Suppressor macrophage (primary cell): ENCODE data around the gene ANO4.

ENCODE experiments used
- DNase-seq, 4 experiments: peaks; one replicate each; pipeline ENCODE4 v3.0.0-alpha.2; 2020 to 2022
- total RNA-seq, 17 experiments: gene quantifications; one replicate each; lab custom pipeline; 2026; ENCODE audit warnings: mixed read lengths in 6 of 17, inconsistent platforms in 3 of 17; lab: John Stamatoyannopoulos, UW

ANO4 gene
- 0 to 3.9 (median 0) reads per million in 17 experiments for total RNA-seq

DNA sequence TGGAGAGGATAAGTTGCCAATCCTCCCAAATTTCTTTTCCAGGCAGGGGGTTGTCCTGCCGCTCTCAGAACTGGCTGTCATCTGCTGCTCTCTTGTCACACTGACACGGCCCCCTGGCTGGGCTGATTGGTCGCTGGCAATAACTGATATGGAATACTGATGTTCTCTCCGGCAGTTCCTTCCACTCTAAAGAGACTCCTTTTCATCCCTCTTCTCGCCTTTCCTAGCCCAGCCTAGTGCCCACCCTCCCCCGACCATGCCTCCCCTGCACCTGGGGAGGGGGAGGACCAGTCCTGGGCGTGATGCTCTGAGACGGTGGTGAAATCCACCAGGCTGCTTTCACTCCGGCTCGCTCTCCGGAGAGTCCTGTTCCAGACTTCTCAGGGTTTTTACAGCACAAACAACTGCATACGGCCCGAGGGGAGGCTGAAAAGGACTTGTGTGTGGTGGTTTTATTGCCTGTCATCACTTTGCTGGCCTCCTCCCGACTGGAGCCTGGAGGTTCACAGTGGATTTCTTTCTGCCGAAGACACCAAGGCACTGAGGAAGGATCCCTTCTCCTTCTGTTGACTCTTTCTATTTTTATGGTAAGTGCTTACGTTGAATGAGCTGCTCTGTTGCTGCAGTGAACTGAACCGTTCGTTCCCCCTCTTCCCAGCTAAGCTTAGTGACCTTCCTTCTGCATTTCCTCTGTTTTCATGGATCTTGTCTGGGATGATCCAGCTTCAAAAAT lies at the start of gene ANO4:
ANO4 (plus strand) TSS at position 336 of the 733 bp plus-strand sequence. CDS start 107,010 bp downstream, outside the sequence.
- no peak for DNase-seq

DNA sequence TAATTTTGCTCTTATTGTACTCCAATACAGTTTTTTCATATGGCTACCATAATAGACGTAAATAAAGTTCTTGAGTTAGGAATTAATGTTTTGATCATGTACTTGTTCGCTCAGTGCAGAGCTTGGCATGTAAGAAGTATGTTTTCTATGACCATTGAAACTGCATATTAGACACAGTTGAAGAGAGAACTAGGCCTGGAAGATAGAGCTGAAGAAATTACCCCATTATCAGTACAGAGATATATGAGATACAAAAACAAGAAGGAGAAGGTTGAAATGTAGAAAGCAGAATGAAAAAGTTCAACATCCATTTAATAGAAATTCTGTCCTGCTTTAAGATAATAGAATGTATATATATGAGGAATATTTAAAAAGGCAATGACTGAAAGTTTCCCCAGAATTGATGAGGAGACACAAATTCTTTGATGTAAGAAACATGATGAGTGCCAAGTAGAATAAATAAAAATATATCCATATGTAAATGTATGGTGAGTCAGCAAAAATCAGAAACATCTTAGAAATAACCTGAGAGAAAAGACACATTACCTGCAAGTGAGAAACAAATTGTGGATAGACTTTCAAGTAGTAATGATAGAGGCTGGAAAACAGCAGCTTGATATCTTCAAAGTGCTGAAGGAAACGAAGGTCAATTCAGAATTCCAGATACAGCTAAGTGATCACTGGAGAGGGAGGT lies 49.1 kb upstream of the ANO4 start:
- DNase-seq: no peak

DNA sequence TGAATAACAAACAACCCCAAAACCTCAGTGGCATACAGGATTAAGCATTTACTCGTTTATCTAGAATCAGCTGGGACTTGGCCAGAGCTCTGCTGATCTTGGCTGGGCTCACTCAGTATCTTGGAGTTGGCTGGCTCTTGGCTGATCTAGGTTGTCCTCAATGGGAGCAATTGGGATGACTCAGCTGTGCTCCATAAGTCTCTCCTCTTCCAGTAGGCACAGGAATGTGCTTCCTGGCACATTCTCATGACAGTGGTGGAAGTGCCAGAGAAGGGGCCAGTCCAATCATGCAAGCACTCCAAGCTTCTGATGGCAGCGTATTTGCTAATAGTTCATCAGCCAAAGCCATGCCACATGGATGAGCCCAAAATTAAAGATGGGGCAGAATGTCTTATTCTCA lies 41.7 kb upstream of the ANO4 start:
- no peak for DNase-seq

DNA sequence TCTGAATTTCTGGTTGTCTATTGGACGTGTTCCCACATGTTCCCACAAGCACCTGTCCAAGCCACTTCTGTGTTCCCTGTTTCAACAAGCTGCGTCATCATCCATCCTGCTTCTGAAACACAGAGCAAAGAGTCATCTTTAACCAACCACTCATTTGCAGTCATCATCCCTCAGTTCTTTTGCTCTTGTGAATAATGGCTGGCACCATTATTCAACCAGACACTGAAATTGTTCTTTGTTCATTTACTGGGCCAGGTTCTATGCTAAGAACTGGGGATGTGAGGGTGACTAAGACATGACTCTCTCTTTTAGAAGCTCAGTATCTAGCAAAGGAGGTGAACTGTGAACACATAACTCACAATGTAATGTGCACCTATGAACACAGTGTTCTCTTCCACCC lies 40.7 kb upstream of the ANO4 start:
- no peak for DNase-seq

DNA sequence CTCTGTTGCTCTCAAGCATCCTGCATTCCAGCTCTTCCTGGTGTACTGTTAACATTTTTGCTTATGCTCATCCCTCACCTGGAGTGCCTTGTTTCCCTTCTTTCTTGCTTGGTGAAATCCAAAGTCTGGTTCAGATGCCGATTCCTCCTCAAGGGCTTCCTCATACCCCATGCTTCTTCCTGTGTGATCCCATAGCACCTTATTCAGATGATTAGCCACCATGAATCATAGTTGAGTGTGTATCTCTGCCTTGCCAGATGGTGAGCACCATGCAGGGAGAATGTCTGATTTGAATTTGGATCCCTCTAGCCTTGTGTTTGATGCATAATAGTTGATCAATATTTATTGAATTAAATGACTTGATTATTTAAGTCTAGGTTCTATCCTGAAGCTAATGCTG lies 39.4 kb upstream of the ANO4 start:
- DNase-seq: no peak

DNA sequence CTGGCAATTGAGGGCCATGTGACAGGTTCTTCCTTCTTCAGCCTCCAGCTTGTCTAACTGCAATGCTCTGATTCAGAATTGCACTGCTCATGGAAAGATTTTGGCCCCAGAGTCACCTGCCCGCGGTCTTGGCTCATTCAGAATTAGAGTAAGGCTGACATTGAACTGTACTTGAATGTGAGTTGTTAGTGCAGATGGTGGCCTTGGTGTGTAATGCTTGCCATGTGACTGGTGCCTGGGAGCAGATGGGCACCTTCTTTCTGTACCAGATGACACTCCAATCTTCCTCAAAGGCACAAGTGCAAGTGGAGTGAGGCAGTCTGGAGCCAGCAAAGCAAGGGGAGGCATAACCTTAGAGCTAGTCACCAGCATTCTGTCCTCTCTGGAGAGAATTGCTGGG lies 36.5 kb upstream of the ANO4 start:
- DNase-seq: no peak

DNA sequence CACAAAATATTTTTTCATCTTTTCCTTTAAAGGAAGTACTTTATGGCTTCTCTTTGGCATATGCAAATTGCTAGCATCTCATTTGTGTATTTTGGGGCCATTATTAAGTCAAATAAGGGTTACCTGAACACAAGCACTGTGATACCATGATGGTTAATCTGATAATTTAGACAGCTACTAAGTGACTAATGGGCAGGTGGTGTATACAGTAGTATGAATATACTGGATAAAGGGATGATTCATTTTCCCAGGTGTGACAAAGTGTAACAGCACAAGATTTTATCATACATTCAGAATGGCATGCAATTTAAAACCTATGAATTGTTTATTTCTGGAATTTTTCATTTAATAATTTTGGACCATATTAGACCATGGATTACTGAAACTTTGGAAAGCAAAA lies 27.2 kb upstream of the ANO4 start:
- no peak for DNase-seq

DNA sequence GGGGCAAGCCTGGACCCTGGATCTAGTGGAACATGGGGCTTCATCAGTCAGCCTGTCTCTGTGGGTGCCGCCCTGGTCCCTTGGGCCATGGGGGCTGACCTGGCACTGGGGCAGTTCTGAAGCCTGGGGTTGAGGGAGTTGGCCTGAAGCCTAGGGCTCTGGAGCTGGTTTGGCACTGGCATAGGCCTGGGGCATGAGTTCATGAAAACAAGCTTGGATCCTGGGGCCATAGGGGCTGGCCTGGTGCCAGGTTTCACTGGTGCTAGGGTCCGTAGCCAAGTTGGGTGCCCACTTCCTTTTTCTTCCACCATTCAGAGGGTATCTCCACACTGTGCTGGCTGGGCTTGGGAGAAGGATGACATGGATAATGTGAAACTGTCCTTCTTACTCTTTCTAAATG lies 26.6 kb upstream of the ANO4 start:
- no peak for DNase-seq

DNA sequence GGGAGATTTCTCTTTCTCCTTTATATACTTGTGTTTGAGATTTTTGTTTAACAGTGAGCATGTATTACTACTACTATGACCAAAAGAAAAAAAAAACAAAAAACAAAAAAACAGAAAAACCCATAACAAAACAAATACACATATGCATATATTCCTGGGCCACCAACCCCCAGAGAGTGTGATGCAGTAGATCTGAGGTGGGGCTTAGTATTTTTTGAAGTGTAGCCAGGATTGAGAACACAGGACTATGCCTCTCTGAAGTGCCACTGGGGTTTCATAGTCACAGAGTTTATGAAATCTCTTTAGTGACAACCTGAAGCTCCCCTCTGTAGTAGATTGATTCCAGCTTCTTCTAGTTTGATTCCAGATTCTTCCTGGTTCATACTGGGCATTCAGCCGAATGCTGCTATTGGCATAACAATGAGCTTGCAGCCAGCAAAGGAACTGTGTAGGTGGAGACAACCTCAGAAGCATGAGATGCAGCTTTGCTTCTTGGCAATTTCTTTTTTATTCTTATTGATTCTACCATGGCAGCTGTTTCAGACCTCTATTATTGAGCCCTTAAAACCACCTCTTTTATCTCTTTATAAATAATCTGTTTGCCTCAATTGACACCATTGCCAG lies 15.5 kb upstream of the ANO4 start:
- DNase-seq: no peak

DNA sequence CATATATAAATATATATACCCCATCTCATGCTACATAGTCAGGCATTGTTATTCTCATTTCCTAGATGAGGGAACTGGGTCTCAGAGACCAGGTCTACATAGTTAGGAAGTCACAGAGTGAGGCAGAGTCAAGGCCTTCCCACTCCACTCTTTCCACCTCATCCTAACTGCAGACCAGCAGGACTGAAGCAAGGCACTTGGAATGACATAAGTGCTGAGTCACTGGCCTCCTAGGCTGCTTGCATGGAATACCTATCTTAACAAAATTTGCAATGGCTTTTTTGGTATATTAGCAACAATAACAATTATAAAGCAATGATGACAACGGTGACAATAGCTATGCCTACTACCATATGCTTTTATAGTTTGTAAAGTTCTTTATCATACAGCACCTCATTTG lies 5.4 kb upstream of the ANO4 start:
- DNase-seq: no peak

DNA sequence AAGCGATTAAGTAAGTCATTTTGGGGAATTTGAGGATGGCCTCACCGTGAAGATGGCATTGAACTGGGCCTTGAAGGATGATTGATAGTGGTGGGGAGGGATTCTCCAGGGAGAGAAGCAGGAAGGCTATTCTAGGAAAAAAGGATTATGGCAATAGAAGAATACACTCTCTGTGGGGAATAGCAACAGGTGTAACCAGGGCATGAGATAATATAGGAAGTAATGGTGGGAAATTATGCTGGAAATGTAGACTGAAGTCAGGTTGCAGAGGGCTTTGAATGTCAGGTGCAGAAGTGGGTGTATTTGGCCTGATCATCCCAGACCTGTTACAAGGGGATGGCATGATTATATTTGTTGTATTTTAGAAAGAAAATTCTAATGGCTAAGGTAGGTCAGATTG lies 4.6 kb upstream of the ANO4 start:
- no peak for DNase-seq

DNA sequence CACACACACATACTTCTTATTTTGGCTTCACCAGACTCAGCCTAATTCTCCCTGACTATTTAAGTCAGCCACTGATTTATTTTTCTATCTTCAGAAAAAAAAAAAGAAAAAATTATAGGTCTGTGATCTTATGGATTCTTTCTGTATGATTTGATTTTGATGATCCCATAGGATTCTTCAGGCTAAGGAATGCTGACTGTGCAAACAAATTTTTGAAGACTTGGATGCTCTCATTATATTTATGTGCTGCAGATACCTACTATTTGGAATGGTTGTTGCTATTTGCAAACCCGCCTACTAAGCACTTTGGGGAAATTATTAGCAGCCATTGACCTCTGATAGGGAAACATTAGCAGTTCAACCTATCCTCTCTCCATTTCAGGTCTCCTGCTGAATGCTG lies 4.0 kb upstream of the ANO4 start:
- DNase-seq: no peak

DNA sequence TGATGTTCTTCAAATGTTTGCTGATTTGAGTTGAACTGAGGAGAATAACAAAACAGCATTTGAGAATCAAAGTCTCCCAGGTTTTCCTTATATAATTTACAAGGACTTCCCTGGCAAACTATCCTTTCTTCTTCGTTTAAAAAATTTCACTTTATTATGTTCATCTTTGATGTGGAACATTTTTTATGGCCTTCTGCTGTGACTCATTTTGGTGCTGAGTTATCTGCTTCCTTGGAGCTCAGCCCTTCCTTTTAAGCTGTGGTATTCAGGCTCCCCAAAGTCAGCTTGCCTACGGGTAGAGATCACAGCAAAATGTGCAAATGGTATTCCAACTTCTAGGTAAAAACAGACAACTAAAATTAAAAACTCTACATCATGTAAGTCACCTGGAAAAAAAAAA lies 1.4 kb upstream of the ANO4 start:
- DNase-seq: no peak

DNA sequence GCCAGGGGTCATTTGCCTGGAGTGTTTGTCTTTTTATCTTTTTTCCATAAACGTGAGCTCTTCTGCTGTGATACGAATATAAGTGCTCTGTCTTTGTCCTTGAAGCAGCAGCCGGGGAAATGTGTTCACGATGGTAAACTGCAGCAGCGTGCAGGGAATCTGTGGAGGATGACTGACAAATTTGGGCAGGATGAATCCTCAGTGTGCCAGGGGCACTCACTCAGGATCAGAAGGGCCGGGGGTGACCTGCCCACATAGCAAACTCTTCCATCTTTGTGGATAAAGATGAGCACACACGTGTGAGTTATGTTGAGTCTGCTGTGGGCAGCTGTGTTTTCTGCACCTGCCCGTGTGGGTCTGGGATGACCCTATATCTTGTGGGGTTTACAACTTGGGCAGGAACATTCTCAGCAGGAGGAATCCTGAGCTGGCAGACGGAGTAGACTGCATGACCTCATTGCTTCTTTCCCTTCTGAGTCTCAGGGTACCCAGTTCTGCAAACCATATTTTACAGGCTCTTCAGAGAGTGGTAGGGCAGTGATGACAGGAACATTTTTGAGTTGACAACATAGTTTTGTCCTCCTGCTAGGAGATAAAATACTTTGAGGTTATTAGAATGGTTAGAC lies 711 bp downstream of the ANO4 start:
- DNase-seq: peak in 1 of 4 experiments; percentile 2

DNA sequence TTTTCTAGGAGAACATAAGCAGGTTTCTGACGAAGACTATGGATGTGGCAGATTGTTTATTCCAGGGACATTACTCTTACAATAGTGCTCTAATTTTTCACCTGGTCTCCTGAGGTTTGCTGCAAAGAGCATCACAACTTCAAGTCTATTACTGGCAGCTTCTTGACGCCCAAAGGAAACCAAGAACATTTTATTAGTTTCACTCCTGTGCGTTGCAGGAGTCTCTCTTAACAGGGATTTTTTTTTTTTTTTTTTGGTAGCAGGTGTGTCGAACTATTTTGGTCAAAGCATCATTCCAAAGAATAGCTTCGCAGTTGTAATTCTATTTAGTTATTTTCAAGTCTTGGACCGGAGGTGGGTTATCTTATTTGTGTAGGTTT lies 1.2 kb downstream of the ANO4 start:
- no peak for DNase-seq

DNA sequence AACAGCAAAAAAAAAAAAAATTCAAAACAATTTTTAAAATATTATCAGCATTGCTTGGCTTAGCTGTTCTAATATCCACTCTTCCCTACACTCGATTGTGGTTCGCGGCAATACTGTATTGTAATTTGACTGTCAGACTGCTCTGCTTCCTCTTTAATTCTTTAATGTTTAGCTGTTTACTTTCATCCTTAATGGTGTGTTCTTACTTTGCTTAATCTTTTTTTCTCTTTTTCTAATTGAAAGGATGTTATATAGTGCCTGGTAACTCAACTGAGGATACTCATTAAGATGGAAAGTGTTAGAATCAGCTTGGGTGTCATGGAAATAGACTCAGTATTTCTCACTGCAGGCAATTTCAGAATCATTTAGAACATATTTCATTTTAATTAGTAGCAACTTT lies 2.0 kb downstream of the ANO4 start:
- DNase-seq: no peak

DNA sequence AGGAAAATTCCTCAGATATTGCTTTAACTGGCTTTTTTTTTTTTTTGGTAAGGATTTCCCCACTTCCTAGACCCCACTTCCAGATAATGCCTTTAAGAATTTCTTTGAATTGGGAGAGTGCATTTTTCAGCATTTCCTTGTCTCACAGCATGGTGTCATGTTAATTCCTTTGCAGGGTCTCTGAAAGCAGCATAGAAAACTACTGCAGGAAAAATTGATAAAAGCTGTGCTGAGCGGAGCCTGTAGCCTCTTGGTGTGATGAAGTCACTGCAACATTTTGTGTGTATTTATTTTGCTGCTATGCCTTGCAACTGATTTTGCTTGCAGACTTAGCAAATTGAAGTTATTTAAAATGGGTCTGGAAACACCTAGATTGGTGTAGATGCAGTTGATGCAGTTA lies 2.7 kb downstream of the ANO4 start:
- no peak for DNase-seq

DNA sequence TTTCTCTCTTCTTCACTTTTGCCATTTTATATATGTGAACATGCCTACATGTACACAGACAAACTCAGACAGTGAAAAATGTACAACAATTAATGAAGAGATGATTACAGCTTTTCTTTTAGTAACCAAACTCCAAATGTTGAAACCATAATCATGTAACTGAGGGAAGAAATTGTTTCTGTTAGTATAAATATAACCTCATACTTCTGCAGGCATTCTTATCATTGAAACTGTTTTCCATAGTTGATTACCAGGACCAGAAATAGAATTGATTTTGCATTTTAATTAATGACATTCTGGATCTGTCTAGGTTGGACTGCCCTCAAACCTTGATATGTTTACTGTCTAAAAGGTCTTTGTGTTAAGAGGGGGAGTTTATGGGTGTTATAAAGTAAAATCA lies 3.2 kb downstream of the ANO4 start:
- DNase-seq: no peak

DNA sequence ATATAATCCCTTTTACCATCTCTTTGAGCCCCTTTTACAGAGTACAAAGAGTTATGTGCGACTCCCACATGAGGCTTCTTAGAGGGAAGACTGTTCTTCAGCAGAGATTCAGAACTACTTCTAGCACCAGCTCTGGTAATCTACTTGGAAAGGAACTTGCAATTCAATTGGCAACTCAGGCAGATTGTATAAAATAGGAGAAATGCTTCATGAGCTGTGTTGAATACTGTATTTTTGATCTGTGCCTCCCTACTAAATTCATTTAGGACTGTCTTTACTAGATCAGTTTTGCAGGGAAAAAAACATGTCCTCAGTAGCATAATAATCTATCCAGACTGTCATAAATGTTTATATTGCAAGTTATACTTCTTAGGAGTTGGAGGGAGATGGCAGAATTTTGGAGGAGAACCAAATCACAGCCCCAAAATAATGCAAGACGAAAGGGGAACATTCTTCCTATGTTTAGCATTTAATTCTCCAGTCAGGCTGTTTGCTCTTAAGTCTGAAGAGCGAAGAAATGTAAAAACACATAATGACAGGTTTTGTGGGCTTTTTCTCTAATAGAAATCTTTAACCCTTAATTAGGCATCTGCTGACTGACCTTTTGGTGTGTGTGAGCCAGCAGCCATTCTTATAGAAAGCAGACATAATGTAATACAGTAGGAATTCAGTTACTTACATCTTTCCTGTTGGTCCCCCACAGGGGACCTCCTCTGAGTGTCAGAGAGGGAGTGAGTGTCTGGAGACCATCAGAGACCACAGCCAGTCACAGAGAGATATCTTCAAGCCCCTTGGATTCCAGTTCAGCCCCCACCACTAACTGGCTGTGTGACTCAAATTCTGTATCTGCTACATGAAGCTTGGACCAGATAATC lies 3.9 kb downstream of the ANO4 start:
- DNase-seq: no peak

DNA sequence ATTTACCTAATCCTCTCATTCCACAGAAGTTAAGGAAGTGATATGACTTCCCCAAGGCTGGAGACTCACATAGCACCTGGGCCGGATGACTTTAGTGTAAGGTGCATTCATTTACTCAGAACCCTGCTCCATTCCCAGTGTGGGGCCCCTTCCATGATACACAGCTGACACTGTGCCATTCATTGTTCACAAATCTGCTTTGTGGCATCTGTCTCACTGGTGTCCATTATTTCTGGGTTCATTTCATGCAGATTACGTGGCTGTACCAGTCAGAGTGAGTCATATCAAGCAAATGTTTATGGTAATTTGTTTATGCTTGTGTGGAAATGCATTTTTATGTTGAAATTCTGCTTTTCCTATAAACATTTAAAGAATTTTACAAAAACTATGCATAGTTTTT lies 5.2 kb downstream of the ANO4 start:
- no peak for DNase-seq

DNA sequence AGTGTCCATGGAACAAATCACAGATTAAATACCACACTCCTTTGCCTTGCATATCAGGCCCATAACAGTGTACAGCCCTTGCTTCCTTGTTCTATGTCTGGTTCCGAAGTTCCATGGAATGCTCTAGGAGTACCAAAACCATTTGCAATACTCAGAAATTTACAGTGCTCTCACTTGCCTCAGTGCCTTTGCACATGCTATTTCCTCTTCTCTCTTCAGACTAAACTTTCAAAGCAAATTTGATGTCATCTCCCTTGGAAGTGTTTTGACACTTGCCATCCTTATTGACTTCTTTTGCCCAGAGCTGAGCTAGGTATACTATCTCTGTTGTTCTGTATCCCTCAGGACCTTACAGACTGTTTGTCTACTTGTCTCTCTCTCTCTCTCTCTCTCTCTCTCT lies 6.1 kb downstream of the ANO4 start:
- DNase-seq: no peak

DNA sequence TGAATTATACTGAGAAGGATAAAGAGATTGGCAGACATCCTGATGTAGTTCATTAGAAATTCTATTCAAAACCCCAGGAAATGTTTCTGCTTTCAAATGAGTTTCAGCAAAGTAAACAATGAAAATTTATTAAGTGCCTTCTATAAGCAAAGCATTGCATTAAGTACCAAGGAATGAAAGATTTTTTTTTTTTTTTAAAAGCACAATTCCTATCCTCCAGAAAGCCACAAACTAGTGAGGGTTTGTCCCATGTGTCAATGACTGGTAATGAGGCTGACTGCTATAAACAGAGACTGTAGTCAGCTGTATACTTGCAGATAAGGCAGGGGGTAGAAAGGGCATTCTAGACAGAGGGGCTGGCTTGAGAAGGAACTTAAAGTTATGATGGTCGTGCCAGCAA lies 6.7 kb downstream of the ANO4 start:
- DNase-seq: no peak

DNA sequence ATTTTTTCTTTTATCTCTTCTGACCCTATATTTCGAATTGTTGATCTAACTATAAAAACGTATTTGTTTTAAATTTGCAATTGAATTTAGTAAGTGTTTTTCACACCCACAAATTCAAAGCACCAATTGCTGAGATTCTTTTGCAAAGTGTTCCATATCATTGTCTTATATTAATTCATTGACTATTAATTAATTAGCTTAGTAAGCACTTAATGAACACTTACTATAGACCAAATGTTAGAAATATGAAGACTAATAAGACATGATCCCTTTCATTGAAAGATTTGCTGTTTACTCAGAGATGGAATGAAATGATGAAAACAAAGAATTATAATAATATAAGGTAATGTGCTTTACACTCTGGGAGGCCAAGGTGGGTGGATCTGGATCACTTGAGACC lies 14.2 kb downstream of the ANO4 start:
- no peak for DNase-seq
